ENCODE measurements around the gene GNAT1.
"Not testable (repeated sequence)": the region's sequence is repeated elsewhere in the genome, so short reads cannot be mapped to it uniquely, and the experiment has no call there.

Gene GNAT1

GRCh38 chr3:50203809-50204803, 12.7 kb downstream of the GNAT1 start:
- DNase-seq = no peak

- peak; percentile 13 for DNase-seq
Observed at GRCh38 chr3:50204804-50205412, 13.5 kb downstream of the GNAT1 start, which contains the start of gene SLC38A3. Gene SLC38A3, plus strand, starts transcription at chr3:50205271. Its CDS starts 8,929 bp downstream, at chr3:50214200.

GRCh38 chr3:50205413-50206276, 14.2 kb downstream of the GNAT1 start:
- DNase-seq = no peak

- no peak for DNase-seq
Observed at GRCh38 chr3:50207359-50208042, 16.1 kb downstream of the GNAT1 start.

- no peak for DNase-seq
Observed at GRCh38 chr3:50208677-50209344, 17.4 kb downstream of the GNAT1 start.

- DNase-seq = no peak
Observed at GRCh38 chr3:50210176-50210509, 18.7 kb downstream of the GNAT1 start.

GRCh38 chr3:50210510-50211367, 19.3 kb downstream of the GNAT1 start:
- DNase-seq = no peak

GRCh38 chr3:50211368-50211717, 19.9 kb downstream of the GNAT1 start:
- DNase-seq = not testable (repeated sequence)

- DNase-seq = no peak
Observed at GRCh38 chr3:50211930-50212329, 20.5 kb downstream of the GNAT1 start.

GRCh38 chr3:50212502-50212901, 21.1 kb downstream of the GNAT1 start:
- DNase-seq = no peak

- DNase-seq = no peak
Observed at GRCh38 chr3:50212971-50213370, 21.6 kb downstream of the GNAT1 start.

GRCh38 chr3:50213373-50213772, 22.0 kb downstream of the GNAT1 start:
- no peak for DNase-seq

- DNase-seq = no peak
Observed at GRCh38 chr3:50214824-50215223, 23.4 kb downstream of the GNAT1 start.

- no peak for DNase-seq
Observed at GRCh38 chr3:50215529-50215928, 24.1 kb downstream of the GNAT1 start.

- DNase-seq = no peak
Observed at GRCh38 chr3:50217681-50218080, 26.3 kb downstream of the GNAT1 start.

GRCh38 chr3:50218448-50218847, 27.0 kb downstream of the GNAT1 start:
- no peak for DNase-seq

GRCh38 chr3:50219285-50219684, 27.9 kb downstream of the GNAT1 start:
- no peak for DNase-seq

- DNase-seq = no peak
Observed at GRCh38 chr3:50220109-50220508, 28.7 kb downstream of the GNAT1 start.

- no peak for DNase-seq
Observed at GRCh38 chr3:50221051-50221410, 29.6 kb downstream of the GNAT1 start.

GRCh38 chr3:50221411-50222168, 30.2 kb downstream of the GNAT1 start:
- DNase-seq = no peak

- DNase-seq = no peak
Observed at GRCh38 chr3:50222169-50222528, 30.7 kb downstream of the GNAT1 start.

Measured in DMS79 treated with DMSO at 0.1 percent for 48 hours (cell line).